Neural progenitor cell (in vitro differentiated cells): ENCODE results near the gene SLCO3A1. TPM values are rescaled to one million over a fixed set of nuclear protein-coding genes. Genes with fewer than 3 reads are reported as not detected.

Source experiments
- DNase-seq: peaks from one replicate; pipeline ENCODE4 v3.0.0-alpha.2; 2016; ENCODE audit warnings: low spot score
- H2AFZ ChIP-seq: fragments of 200-600 bp; sonication (generic); replicated peaks from 2 replicates; pipeline ENCODE4 v1.6.1; 2016; ENCODE audit warnings: antibody characterized with exemption
- H3F3A ChIP-seq: fragments of 200-600 bp; sonication (generic); 2 replicates; pipeline ENCODE4 v1.6.1; 2016; ENCODE audit warnings: antibody characterized with exemption, low read depth
- H3K27ac ChIP-seq: fragments of 200-600 bp; sonication (generic); 2 replicates; pipeline ENCODE4 v1.5.1; 2016; ENCODE audit warnings: mild to moderate bottlenecking
- H3K27me3 ChIP-seq: fragments of 200-600 bp; sonication (generic); 2 replicates; pipeline ENCODE4 v1.6.1; 2016; ENCODE audit warnings: mild to moderate bottlenecking, moderate library complexity
- H3K36me3 ChIP-seq: fragments of 200-600 bp; sonication (generic); 2 replicates; pipeline ENCODE4 v1.5.1; 2016
- H3K4me1 ChIP-seq: fragments of 200-600 bp; sonication (generic); 2 replicates; pipeline ENCODE4 v1.6.1; 2016; ENCODE audit warnings: mixed run types
- H3K4me2 ChIP-seq: fragments of 200-600 bp; sonication (generic); 2 replicates; pipeline ENCODE4 v1.6.1; 2016
- H3K4me3 ChIP-seq: fragments of 200-600 bp; sonication (generic); 2 replicates; pipeline ENCODE4 v1.5.1; 2016
- H3K79me2 ChIP-seq: fragments of 200-600 bp; sonication (generic); 2 replicates; pipeline ENCODE4 v1.6.1; 2016; ENCODE audit warnings: low read depth
- H3K9ac ChIP-seq: fragments of 200-600 bp; sonication (generic); 2 replicates; pipeline ENCODE4 v1.6.1; 2016
- H3K9me3 ChIP-seq: fragments of 200-600 bp; sonication (generic); 2 replicates; pipeline ENCODE4 v1.5.1; 2016; ENCODE audit warnings: low read depth
- H4K20me1 ChIP-seq: fragments of 200-600 bp; sonication (generic); 2 replicates; pipeline ENCODE4 v1.6.1; 2016; ENCODE audit warnings: low read depth
- H3K27ac Mint-ChIP-seq: 3 replicates; pipeline ENCODE4 v1.8.0; 2021; ENCODE audit warnings: mixed read lengths
- H3K27me3 Mint-ChIP-seq: 2 replicates; pipeline ENCODE4 v1.8.0; 2022; ENCODE audit warnings: low read depth, mild to moderate bottlenecking, inconsistent platforms, moderate library complexity, mixed read lengths; ENCODE audit not compliant: insufficient read depth
- H3K36me3 Mint-ChIP-seq: 3 replicates; pipeline ENCODE4 v1.8.0; 2021; ENCODE audit warnings: mixed read lengths
- H3K4me1 Mint-ChIP-seq: 3 replicates; pipeline ENCODE4 v1.8.0; 2021; ENCODE audit warnings: mixed read lengths
- H3K4me3 Mint-ChIP-seq: 3 replicates; pipeline ENCODE4 v1.8.0; 2021; ENCODE audit warnings: mild to moderate bottlenecking, moderate library complexity, mixed read lengths
- H3K9me3 Mint-ChIP-seq: 3 replicates; pipeline ENCODE4 v1.8.0; 2020; ENCODE audit warnings: mixed read lengths
- EZH2 ChIP-seq: fragments of 200-600 bp; sonication (generic); IDR thresholded peaks from 2 replicates; pipeline ENCODE4 v1.6.1; 2017; ENCODE audit warnings: antibody characterized with exemption, mild to moderate bottlenecking, moderate library complexity
- EZH2phosphoT487 ChIP-seq: fragments of 200-600 bp; sonication (generic); IDR thresholded peaks from 2 replicates; pipeline ENCODE4 v1.6.1; 2017; ENCODE audit warnings: antibody characterized with exemption
- total RNA-seq: library from RNA; depleted of rRNA; stranded (reverse); fragments of >200 nt; gene quantifications from 2 replicates; pipeline ENCODE4 v1.2.3, GENCODE V29; 2015; ENCODE audit warnings: low replicate concordance
- TF ChIP-seq, protein P1 (sequence below): fragments of 200-600 bp; sonication (generic); IDR thresholded peaks from 2 replicates; pipeline ENCODE4 v1.5.1; 2017; ENCODE audit warnings: antibody characterized with exemption, mild to moderate bottlenecking

Gene SLCO3A1
- total RNA-seq, 1 donor from 2014 or later, result 6.6 TPM

DNA sequence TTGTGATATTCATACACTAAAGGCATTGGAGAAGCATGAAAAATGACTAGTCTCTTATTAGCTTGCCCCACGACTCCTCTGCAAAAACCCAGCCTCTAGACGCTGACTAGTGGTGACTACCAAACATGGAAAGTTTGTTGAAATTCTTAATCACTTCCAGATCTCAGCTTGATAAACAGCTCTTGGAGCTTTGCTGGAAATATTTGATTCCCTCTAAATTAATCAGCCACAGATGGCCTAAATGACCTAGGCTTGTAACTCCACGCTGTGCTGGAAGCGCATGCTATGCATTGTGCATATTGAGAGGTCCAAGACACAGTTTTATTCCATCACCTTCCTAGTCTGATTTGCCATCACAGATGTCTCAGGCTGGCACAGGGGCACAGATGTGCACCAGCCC lies 295.5 kb downstream of the SLCO3A1 start:
- Mint-ChIP-seq H3K36me3 (no peaks in the 10 kb centered on the region), H3K9me3 (no peaks in the 10 kb centered on the region), H3K27me3 (no peaks in the 10 kb centered on the region), H3K27ac (no peak overlapping the region), H3K4me3 (no peak overlapping the region), H3K4me1 (peaks cover 3% of the 10 kb centered on the region)
- H3K36me3 ChIP-seq, result no peaks in the 10 kb centered on the region
- H3K9ac ChIP-seq, result no peak overlapping the region
- H3K4me1 ChIP-seq, result no peaks in the 10 kb centered on the region
- H3K79me2 ChIP-seq, result no peaks in the 10 kb centered on the region
- H3K27me3 ChIP-seq, result no peaks in the 10 kb centered on the region
- no peaks in the 10 kb centered on the region for H3F3A ChIP-seq
- no peak overlapping the region for H2AFZ ChIP-seq
- H4K20me1 ChIP-seq, result no peaks in the 10 kb centered on the region
- H3K4me3 ChIP-seq, result no peak overlapping the region
- H3K9me3 ChIP-seq, result no peaks in the 10 kb centered on the region
- H3K27ac ChIP-seq, result no peak overlapping the region
- no peak overlapping the region for H3K4me2 ChIP-seq
- DNase-seq, result no peak
- TF ChIP-seq, protein P1, sequence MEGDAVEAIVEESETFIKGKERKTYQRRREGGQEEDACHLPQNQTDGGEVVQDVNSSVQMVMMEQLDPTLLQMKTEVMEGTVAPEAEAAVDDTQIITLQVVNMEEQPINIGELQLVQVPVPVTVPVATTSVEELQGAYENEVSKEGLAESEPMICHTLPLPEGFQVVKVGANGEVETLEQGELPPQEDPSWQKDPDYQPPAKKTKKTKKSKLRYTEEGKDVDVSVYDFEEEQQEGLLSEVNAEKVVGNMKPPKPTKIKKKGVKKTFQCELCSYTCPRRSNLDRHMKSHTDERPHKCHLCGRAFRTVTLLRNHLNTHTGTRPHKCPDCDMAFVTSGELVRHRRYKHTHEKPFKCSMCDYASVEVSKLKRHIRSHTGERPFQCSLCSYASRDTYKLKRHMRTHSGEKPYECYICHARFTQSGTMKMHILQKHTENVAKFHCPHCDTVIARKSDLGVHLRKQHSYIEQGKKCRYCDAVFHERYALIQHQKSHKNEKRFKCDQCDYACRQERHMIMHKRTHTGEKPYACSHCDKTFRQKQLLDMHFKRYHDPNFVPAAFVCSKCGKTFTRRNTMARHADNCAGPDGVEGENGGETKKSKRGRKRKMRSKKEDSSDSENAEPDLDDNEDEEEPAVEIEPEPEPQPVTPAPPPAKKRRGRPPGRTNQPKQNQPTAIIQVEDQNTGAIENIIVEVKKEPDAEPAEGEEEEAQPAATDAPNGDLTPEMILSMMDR, result no peak
- no peak for TF ChIP-seq EZH2
- no peak for TF ChIP-seq EZH2phosphoT487

DNA sequence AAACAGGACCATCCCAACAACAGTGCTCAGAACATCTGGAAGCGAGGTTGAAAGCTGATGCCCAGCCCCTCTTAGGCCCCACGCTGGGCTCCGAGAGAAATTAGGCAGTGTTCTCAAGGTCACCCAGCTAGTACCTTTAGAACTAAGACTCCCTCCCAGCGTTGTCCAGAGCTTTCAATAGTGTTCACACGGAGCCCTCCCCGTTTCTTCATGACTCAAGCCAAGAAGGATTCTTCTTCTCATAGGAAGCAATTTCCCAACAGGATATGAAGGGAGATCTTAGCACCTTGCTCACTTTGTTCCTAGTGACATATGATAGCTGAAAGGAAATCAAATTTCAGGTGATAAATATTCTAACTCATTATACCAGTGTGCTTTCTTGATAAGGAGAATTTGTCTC lies 296.0 kb downstream of the SLCO3A1 start:
- H3K27ac ChIP-seq, result no peak overlapping the region
- TF ChIP-seq EZH2phosphoT487 (no peak), EZH2 (no peak)
- TF ChIP-seq, protein P1, result no peak
- H3K36me3 Mint-ChIP-seq, result no peaks in the 10 kb centered on the region

DNA sequence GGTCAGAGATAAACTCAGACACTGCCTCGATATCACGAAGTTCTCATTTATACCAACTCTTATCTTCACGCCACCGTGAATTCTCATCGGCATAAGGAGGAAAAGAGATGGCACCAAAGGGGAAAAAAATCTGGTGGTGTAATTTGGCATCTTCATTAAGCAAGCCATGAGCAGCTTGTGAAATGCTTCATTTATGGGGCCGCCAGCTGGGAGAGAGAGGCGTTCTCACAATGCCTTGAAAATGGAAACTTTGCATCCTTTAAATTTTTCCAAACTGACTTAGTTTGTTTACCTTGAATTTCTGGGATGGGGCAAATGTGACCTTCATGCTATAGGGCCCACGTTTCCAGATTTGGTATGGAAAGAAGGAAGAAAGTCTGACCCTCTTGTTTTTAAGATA lies 297.7 kb downstream of the SLCO3A1 start:
- H3K4me3 Mint-ChIP-seq, result no peak overlapping the region
- no peak overlapping the region for H3K27ac ChIP-seq
- H2AFZ ChIP-seq, result no peak overlapping the region
- H3K4me1 ChIP-seq, result no peaks in the 10 kb centered on the region
- H4K20me1 ChIP-seq, result no peaks in the 10 kb centered on the region
- no peak overlapping the region for H3K27ac Mint-ChIP-seq
- no peak for DNase-seq
- no peaks in the 10 kb centered on the region for H3K36me3 Mint-ChIP-seq
- H3F3A ChIP-seq, result no peaks in the 10 kb centered on the region
- H3K9me3 ChIP-seq, result no peaks in the 10 kb centered on the region
- peaks cover 3% of the 10 kb centered on the region for H3K27me3 Mint-ChIP-seq
- no peaks in the 10 kb centered on the region for H3K9me3 Mint-ChIP-seq
- H3K9ac ChIP-seq, result no peak overlapping the region
- H3K27me3 ChIP-seq, result no peaks in the 10 kb centered on the region
- H3K4me1 Mint-ChIP-seq, result peaks cover 12% of the 10 kb centered on the region
- H3K4me2 ChIP-seq, result no peak overlapping the region
- H3K79me2 ChIP-seq, result no peaks in the 10 kb centered on the region
- TF ChIP-seq EZH2, result no peak
- TF ChIP-seq, protein P1, result no peak
- TF ChIP-seq EZH2phosphoT487, result no peak
- no peak overlapping the region for H3K4me3 ChIP-seq
- H3K36me3 ChIP-seq, result no peaks in the 10 kb centered on the region

More for the DNA sequence above, 296.0 kb downstream of the SLCO3A1 start:
- H3K9me3 ChIP-seq, result no peaks in the 10 kb centered on the region
- H3K4me3 Mint-ChIP-seq, result no peak overlapping the region
- H4K20me1 ChIP-seq, result no peaks in the 10 kb centered on the region
- H3K4me1 ChIP-seq, result no peaks in the 10 kb centered on the region
- no peaks in the 10 kb centered on the region for H3K79me2 ChIP-seq
- peaks cover 1% of the 10 kb centered on the region for H3K27me3 Mint-ChIP-seq
- H3K9me3 Mint-ChIP-seq, result no peaks in the 10 kb centered on the region
- H3K9ac ChIP-seq, result no peak overlapping the region
- no peak overlapping the region for H2AFZ ChIP-seq
- no peaks in the 10 kb centered on the region for H3F3A ChIP-seq
- DNase-seq, result no peak
- H3K4me3 ChIP-seq, result no peak overlapping the region
- H3K27ac Mint-ChIP-seq, result no peak overlapping the region
- no peaks in the 10 kb centered on the region for H3K36me3 ChIP-seq
- no peaks in the 10 kb centered on the region for H3K27me3 ChIP-seq
- H3K4me1 Mint-ChIP-seq, result peaks cover 3% of the 10 kb centered on the region
- no peak overlapping the region for H3K4me2 ChIP-seq

DNA sequence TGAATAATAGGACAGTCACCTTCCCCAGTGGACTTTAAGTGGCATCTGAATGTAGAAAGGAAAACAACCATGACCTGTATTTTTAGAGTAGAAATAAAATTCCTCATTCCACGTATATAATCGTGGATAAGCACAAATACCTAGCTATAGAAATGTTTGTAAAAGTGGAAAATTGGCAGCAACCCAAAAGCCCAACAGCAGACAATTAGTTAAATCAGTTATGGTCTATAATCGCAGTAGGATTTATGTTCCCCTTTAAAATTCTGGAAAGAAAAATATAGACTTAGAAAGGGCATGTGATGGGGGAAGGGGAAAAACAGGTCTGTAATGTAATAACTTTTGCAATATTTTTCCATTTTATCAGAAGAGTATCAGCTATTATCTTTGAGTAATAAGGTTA lies 298.2 kb downstream of the SLCO3A1 start:
- no peaks in the 10 kb centered on the region for H3K79me2 ChIP-seq
- DNase-seq, result no peak
- H3K4me2 ChIP-seq, result no peak overlapping the region
- H3K4me3 ChIP-seq, result no peak overlapping the region
- H3K9ac ChIP-seq, result no peak overlapping the region
- H3K27me3 Mint-ChIP-seq, result peaks cover 3% of the 10 kb centered on the region
- no peak overlapping the region for H3K27ac Mint-ChIP-seq
- TF ChIP-seq, protein P1, result no peak
- TF ChIP-seq EZH2phosphoT487 (no peak), EZH2 (no peak)
- H4K20me1 ChIP-seq, result no peaks in the 10 kb centered on the region
- no peaks in the 10 kb centered on the region for H3K36me3 ChIP-seq
- no peak overlapping the region for H2AFZ ChIP-seq
- no peaks in the 10 kb centered on the region for H3K4me1 ChIP-seq
- no peak overlapping the region for H3K4me3 Mint-ChIP-seq
- no peaks in the 10 kb centered on the region for H3K36me3 Mint-ChIP-seq
- no peaks in the 10 kb centered on the region for H3K9me3 ChIP-seq
- H3F3A ChIP-seq, result no peaks in the 10 kb centered on the region
- H3K27me3 ChIP-seq, result no peaks in the 10 kb centered on the region
- H3K9me3 Mint-ChIP-seq, result no peaks in the 10 kb centered on the region
- H3K27ac ChIP-seq, result no peak overlapping the region
- H3K4me1 Mint-ChIP-seq, result peaks cover 9% of the 10 kb centered on the region
